ENCODE data around the gene CHI3L2. TPM values are rescaled to one million over a fixed set of nuclear protein-coding genes. Genes with fewer than 3 reads are reported as not detected.
A peak's percentile ranks its signal among the peaks of the same experiment; 100 is the strongest.

The CHI3L2 gene
- total RNA-seq, 1 donor, result 6.2 TPM

GRCh38 chr1:111202366-111202706 is 25.2 kb upstream of the CHI3L2 start:
- no peak for DNase-seq (ENCODE audit: low read depth)

GRCh38 chr1:111202707-111203623 is 24.5 kb upstream of the CHI3L2 start:
- TF ChIP-seq CTCF (IDR thresholded peaks at IDR 0.05; ENCODE audit: insufficient read depth, low read length), result no peak
- no peak for DNase-seq (ENCODE audit: low read depth)
- no peak overlapping the region for H3K4me3 ChIP-seq (ENCODE audit: low read depth, low read length)

More at GRCh38 chr1:111202366-111202706, 25.2 kb upstream of the CHI3L2 start:
- no peak overlapping the region for H3K4me3 ChIP-seq (ENCODE audit: low read depth, low read length)
- no peak for TF ChIP-seq CTCF (IDR thresholded peaks at IDR 0.05; ENCODE audit: insufficient read depth, low read length)

GRCh38 chr1:111203681-111204200 is 23.8 kb upstream of the CHI3L2 start:
- TF ChIP-seq CTCF (IDR thresholded peaks at IDR 0.05; ENCODE audit: insufficient read depth, low read length), result no peak
- peak overlapping the region; percentile 65 for H3K4me3 ChIP-seq (ENCODE audit: low read depth, low read length)
- no peak for DNase-seq (ENCODE audit: low read depth)

GRCh38 chr1:111204201-111204982 is 23.1 kb upstream of the CHI3L2 start:
- no peak for DNase-seq (ENCODE audit: low read depth)
- TF ChIP-seq CTCF (IDR thresholded peaks at IDR 0.05; ENCODE audit: insufficient read depth, low read length), result no peak
- H3K4me3 ChIP-seq (ENCODE audit: low read depth, low read length), result peak overlapping the region; percentile 65

GRCh38 chr1:111204983-111205713 is 22.4 kb upstream of the CHI3L2 start:
- no peak for TF ChIP-seq CTCF (IDR thresholded peaks at IDR 0.05; ENCODE audit: insufficient read depth, low read length)
- DNase-seq (ENCODE audit: low read depth), result no peak

GRCh38 chr1:111205714-111206050 is 21.8 kb upstream of the CHI3L2 start:
- DNase-seq (ENCODE audit: low read depth), result peak; percentile 22
- H3K4me3 ChIP-seq (ENCODE audit: low read depth, low read length), result no peak overlapping the region
- no peak for TF ChIP-seq CTCF (IDR thresholded peaks at IDR 0.05; ENCODE audit: insufficient read depth, low read length)

More at GRCh38 chr1:111204983-111205713, 22.4 kb upstream of the CHI3L2 start:
- no peak overlapping the region for H3K4me3 ChIP-seq (ENCODE audit: low read depth, low read length)

All from fibroblast of the aortic adventitia (primary cell).